Measurements from ENCODE around the gene PDGFA.

- TF ChIP-seq CTCF (IDR thresholded peaks at IDR 0.05) (no peak), POLR2A (IDR thresholded peaks at IDR 0.05) (no peak), EP300 (IDR thresholded peaks at IDR 0.05) (no peak)
Observed at GRCh38 chr7:502296-502695, 17.4 kb downstream of the PDGFA start.

Data from ovary (tissue), 3 donors.